Measurements from ENCODE around the gene KMT2C.
"Not testable (repeated sequence)": the region's sequence is repeated elsewhere in the genome, so short reads cannot be mapped to it uniquely, and the experiment has no call there.

Gene KMT2C

GRCh38 chr7:152355474-152356057, 80.2 kb downstream of the KMT2C start:
- DNase-seq, result no peak

DNA sequence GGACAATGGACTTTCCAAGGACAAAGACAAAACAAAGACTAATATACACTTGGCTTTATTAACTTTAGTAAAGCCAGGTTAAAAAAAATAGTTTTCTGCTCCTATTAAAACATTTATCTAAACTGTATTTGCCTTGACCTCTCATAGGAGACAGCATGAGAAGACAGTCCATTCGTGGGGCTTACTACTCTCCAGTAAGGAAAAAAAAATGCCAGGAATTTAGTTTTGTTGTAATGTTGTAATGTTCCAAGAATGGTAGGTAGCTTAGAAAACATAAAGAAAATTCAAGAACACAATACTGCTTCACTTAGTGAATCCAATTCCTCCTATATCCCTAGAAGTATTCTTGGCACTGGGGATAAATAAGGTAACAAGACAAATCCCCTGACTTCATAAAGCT, 81.7 kb downstream of the KMT2C start:
- no peak for DNase-seq

DNA sequence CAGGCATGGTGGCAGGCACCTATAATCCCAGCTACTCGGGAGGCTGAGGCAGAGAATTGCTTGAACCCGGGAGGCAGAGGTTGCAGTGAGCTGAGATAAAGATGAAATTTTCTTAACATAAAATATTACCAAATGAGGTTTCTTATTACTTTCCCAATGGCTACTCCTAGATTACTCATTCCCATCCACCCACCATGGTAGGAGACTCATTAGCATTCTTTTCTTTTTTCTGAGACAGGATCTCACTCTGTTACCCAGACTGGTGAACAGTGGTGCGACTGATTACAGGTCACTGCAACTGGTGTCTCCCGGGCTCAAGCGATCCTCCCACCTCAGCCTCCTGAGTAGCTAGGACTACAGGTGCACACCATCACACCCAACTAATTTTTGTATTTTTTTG, 82.5 kb downstream of the KMT2C start:
- not testable (repeated sequence) for DNase-seq

GRCh38 chr7:152351747-152352146, 84.1 kb downstream of the KMT2C start:
- not testable (repeated sequence) for DNase-seq

DNA sequence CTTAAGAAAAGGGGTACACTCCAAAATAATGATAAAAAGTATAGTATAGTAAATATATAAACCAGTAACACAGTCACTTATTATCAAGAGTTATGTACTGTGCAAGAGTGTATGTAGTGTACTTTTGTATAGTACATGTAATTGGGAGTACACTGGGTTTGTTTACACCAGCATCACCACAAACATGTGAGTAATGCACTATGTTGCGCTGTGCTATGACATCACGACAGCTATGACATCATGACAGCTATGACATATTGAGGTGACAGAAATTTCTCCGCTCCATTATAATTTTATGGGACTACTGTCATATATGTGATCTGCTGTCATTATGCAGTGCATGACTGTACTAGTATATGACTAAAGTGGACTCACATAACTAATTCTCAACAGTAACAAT, 84.6 kb downstream of the KMT2C start:
- DNase-seq, result no peak

DNA sequence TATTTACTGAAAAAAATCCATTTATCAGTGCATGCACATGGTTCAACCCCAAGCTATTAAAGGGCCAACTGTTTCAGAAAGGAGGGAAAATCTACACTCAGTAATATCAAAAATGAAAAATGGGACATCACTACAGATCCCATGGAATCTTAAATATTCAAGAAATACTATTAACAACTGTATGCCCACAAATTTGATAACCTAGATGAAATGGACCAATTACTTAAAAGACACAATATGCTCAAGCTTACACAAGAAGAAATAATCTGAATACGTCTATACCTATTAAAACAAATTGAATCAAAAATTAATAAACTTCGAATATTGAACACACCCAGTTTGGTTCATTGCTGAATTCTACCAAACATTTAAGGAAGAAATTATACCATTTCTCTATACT, 87.9 kb downstream of the KMT2C start:
- no peak for DNase-seq

DNA sequence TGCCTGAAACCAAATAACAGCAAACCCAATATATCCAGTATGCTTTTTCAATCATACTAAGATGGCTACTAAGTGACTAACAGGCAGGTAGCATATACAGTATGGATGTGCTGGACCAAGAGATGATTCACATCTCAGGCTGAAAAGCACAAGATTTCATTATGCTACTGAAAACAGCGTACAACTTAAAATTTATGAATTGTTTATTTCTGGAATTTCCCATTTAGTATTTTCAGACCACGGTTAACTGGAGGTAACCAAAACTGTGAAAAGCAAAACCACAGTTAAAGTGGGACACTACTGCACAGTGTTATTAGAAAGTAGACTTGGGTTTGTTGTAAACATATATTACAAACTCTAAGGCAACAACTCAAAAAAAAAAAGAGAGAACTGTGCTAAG, 91.5 kb downstream of the KMT2C start:
- DNase-seq, result no peak

- no peak for DNase-seq
Observed at GRCh38 chr7:152342796-152343195, 93.0 kb downstream of the KMT2C start.

DNA sequence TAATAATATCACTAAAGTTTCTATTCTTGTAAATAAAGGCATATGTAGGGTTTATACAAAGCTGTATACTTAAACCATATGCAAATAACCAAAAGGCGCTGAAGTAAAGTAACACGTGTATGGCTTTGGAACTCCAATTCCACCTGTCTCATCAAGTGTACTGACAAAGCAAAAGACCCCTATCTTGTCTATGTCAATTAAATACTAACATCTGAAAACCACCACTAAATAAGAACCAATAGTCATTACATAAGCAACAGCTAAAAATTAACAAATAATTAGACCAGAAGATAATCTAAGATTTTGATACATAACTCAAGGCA, 93.9 kb downstream of the KMT2C start:
- no peak for DNase-seq

- no peak for DNase-seq
Observed at GRCh38 chr7:152341039-152341913, 94.5 kb downstream of the KMT2C start.

GRCh38 chr7:152340161-152340560, 95.6 kb downstream of the KMT2C start:
- DNase-seq, result no peak

GRCh38 chr7:152338561-152338960, 97.2 kb downstream of the KMT2C start:
- DNase-seq, result no peak

GRCh38 chr7:152336754-152337368, 98.9 kb downstream of the KMT2C start:
- DNase-seq, result no peak

GRCh38 chr7:152335900-152336571, 99.8 kb downstream of the KMT2C start:
- no peak for DNase-seq

GRCh38 chr7:152333134-152333533, 102.7 kb downstream of the KMT2C start:
- DNase-seq, result no peak

GRCh38 chr7:152330827-152331226, 105.0 kb downstream of the KMT2C start:
- no peak for DNase-seq

GRCh38 chr7:152329469-152329868, 106.3 kb downstream of the KMT2C start:
- no peak for DNase-seq

DNA sequence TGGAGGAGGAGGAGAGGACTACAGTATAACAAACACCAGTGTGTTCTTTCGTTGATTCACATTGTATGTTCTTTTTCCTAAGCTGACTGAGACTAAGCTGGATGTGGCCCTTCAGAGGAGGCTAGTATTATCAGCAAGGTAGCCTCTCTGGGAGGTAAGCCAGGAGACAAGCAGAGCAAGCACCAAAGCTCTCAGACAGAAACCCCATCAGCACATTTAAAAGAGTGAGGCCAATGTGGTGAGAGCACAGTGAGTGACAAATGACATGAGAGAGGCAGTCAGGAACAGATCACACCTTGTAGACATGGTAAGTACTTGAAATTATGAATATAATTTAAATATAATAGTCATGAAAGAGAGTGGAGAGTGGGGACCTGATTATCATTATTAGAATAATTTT, 107.6 kb downstream of the KMT2C start:
- no peak for DNase-seq

DNA sequence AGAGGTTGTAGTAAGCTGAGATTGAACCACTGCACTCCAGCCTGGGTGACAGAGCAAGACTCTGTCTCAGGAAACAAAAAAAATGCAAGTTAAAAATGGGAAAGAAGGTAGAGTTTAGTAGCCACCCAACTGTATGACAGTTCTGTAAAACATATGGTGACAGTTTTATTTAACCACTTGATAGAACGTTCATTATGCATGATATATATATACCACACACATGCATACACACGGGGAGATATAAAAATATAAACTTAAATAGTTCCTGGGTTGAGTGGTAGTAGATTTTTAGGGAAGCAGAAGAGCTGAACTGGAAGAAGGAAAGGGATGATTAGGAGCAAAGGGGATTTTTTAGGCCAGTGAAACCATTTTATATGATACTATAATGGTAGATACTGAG, 120.0 kb downstream of the KMT2C start:
- no peak for DNase-seq

DNA sequence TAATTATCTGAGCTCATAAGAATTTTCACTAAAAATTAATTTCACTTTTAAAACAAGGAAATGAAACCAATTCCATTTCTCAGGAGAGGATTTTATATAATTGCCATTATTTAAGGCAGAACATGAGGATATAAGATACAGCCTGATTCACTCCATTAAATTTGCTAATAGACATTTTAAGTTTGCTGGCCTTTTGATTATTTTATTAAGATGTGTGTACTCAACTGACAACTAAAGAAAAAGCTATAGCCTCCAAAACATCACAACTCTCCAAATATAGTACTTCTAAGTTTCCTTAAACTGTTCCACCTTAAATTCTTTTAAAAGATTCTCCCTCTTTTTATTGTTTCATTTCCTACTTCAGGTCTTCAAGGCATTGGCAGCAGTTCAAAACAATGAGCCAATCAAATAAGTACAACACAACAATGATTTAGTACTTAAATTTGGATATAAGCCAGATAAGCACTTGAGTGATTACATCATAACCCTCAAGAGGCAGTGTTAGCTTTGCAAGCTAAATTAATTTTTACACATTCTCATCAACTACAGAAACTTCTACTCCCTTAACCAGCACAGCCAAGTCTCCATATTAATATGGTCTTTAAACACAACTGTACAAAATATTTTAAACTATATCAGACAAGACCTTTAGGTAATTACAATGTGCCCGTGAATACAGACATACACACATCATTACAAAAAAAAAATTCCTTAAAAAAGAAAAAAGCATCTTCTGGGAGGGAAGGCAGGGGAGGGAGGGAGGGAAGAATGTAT, 121.8 kb downstream of the KMT2C start:
- peak; percentile 84 for DNase-seq

GRCh38 chr7:152313217-152313616, 122.6 kb downstream of the KMT2C start:
- no peak for DNase-seq

DNA sequence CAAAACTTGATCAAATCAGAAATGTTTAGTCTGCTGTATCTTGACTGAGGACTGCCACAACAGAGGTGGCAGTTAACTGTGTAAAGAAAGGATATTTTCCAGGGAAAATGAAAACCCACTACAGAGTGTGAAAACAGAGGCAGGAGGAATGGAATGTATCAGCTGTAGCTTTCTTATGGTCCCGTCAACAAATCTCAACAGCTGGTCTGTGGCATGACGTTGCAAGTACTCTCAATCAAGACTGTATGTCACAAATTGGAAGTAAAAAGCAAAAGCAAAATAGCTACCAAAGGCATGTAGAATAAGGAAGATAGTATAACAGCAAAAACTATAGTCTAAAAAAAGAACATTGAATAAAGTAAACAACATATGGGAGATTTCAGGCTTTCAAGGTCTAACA, 123.5 kb downstream of the KMT2C start:
- no peak for DNase-seq

DNA sequence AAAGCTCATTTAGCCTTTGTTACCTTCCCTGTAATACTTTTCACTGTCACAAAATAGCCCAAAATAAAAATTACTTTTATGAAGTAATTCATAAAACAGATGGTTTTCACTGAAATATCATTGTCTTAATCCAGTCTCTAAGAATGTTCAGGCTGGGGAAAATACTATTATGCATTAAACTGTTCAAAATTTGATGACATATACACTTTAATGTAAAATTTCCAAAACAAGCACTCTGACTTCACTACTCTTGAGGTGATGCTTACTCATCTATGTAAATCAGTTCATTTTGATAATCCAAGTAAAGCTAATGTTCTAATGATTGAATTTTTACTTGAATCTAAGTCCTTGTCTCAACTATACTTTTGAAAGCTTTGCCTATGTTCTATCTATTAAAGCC, 127.9 kb downstream of the KMT2C start:
- no peak for DNase-seq

Data from NCI-H2107 (cell line).